ENCODE measurements around the gene SLC6A5. TPM values are rescaled to one million over a fixed set of nuclear protein-coding genes. Genes with fewer than 3 reads are reported as not detected.

Gene SLC6A5
- total and polyA plus RNA-seq, 2 of the 8 experiments (the other 6 are each of a cell fraction or from before 2014, with no cell fraction given), result not detected

GRCh38 chr11:20647976-20648565 is 48.7 kb downstream of the SLC6A5 start:
- no peak overlapping the region for H3K4me2 ChIP-seq (ENCODE audit: insufficient read depth in 1 of 2, low read depth in 2 of 2, low read length in 2 of 2)
- H2BK5ac ChIP-seq (ENCODE audit: low read depth, low read length), result no peak overlapping the region
- no peak overlapping the region for H3K4ac ChIP-seq (replicated peaks; ENCODE audit: insufficient read length, low read depth, low read length)
- no peak overlapping the region for H3K23ac ChIP-seq (ENCODE audit: insufficient read length)
- no peak overlapping the region for H2AFZ ChIP-seq (ENCODE audit: low read length)
- no peak overlapping the region for H2BK15ac ChIP-seq (ENCODE audit: low read length)
- no peak overlapping the region for H4K5ac ChIP-seq (ENCODE audit: insufficient read length, low read depth, low read length)
- no peak overlapping the region for H4K91ac ChIP-seq (replicated peaks; ENCODE audit: insufficient read length, low read length)
- H2AK5ac ChIP-seq (ENCODE audit: low read depth, low read length), result no peak overlapping the region
- no peaks in the 10 kb centered on the region for H3K79me1 ChIP-seq (ENCODE audit: low read depth, low read length)
- H3K23me2 ChIP-seq (ENCODE audit: low read depth, low read length), result no peaks in the 10 kb centered on the region
- ChIA-PET CTCF (ENCODE audit: partially characterized antibody) (interaction anchor here (0.6 to 4.8 kb wide), 30 partner anchors 9 to 864 kb away, joined by 3 to 51 read pairs (median 4); no protein-coding TSS in a partner anchor), POLR2A (ENCODE audit: partially characterized antibody) (no interaction called here)
- no peak overlapping the region for H2BK20ac ChIP-seq (ENCODE audit: low read length)
- no peaks in the 10 kb centered on the region for H3K9me3 ChIP-seq (ENCODE audit: insufficient read depth in 2 of 2, low read depth in 1 of 2, low read length in 1 of 2)
- H3K18ac ChIP-seq (ENCODE audit: extremely low read depth, low read length), result no peak overlapping the region
- H4K8ac ChIP-seq (ENCODE audit: extremely low read depth, insufficient read depth, low read length), result no peak overlapping the region
- H2BK12ac ChIP-seq (ENCODE audit: low read depth, low read length), result no peak overlapping the region
- no peak overlapping the region for H3K14ac ChIP-seq (ENCODE audit: insufficient read length)
- no peak overlapping the region for H3K56ac ChIP-seq (replicated peaks; ENCODE audit: insufficient read length, low read depth, low read length)
- H3K36me3 ChIP-seq (ENCODE audit: control insufficient read depth in 2 of 4, insufficient read depth in 4 of 4, low read length in 3 of 4), result no peaks in the 10 kb centered on the region
- WGBS, 2 experiments (ENCODE audit: extremely low coverage in 1 of 2, insufficient coverage in 1 of 2, insufficient read length in 1 of 2, insufficient replicate concordance in 2 of 2, low coverage in 1 of 2, low lambda C conversion rate in 2 of 2, missing lambda C conversion rate in 1 of 2), result 43% methylated on average over 4 of the region's 4 CpGs; no CpG with 5 or more reads in 1 of the 2 experiments
- peak; percentile 96 for FAIRE-seq
- TF ChIP-seq ATF2 (IDR thresholded peaks at IDR 0.05; ENCODE audit: low read length) (no peak), SRF (IDR thresholded peaks at IDR 0.05; ENCODE audit: low read depth, low read length) (no peak), MAX (IDR thresholded peaks at IDR 0.05) (0 out of 2 replicates have a peak, but pooled peaks have one; percentile 33), RAD21 (IDR thresholded peaks at IDR 0.05 in 1 of 2, conservative IDR thresholded peaks at IDR 0.05 in 1 of 2; ENCODE audit: low read depth in 2 of 2, low read length in 2 of 2) (peak; percentile 90 to 96), JUND (IDR thresholded peaks at IDR 0.05; ENCODE audit: low read length) (0 out of 2 replicates have a peak, but pooled peaks have one; percentile 27), CTCF (IDR thresholded peaks at IDR 0.05; ENCODE audit: control extremely low read depth in 1 of 3, insufficient read depth in 1 of 3, low read depth in 1 of 3, low read length in 3 of 3) (peak; percentile 4 to 88 (median 79))
- no peaks in the 10 kb centered on the region for H3K27me3 ChIP-seq (replicated peaks in 1 of 4; ENCODE audit: control insufficient read depth in 3 of 4, extremely low read depth in 1 of 4, insufficient read depth in 3 of 4, low read length in 3 of 4)
- no peak overlapping the region for H3K4me3 ChIP-seq (ENCODE audit: extremely low read depth in 1 of 4, insufficient read depth in 2 of 4, low read depth in 3 of 4, low read length in 4 of 4)
- no peaks in the 10 kb centered on the region for H4K20me1 ChIP-seq (replicated peaks in 1 of 2; ENCODE audit: control insufficient read depth in 1 of 2, insufficient read depth in 2 of 2, low read length in 2 of 2)
- H3K27ac ChIP-seq (ENCODE audit: low read depth, low read length), result no peak overlapping the region
- no peaks in the 10 kb centered on the region for H3K79me2 ChIP-seq (ENCODE audit: control insufficient read depth in 1 of 2, insufficient read depth in 2 of 2, low read length in 2 of 2)
- peak in 1 of 2 experiments; percentile 79 for DNase-seq (ENCODE audit: low read depth in 1 of 2, low spot score in 2 of 2)
- H3K4me1 ChIP-seq (replicated peaks in 1 of 4; ENCODE audit: control insufficient read depth in 3 of 4, insufficient read depth in 4 of 4, low read length in 3 of 4), result peaks cover 0 to 5% (median 2%) of the 10 kb centered on the region in 4 experiments; a peak in 2 of 7 replicates
- no peak overlapping the region for H3K9ac ChIP-seq (replicated peaks in 1 of 4; ENCODE audit: extremely low read depth in 1 of 4, low read depth in 3 of 4, low read length in 3 of 4)
- no peak overlapping the region for H2BK120ac ChIP-seq (replicated peaks; ENCODE audit: low read depth, low read length)
